Lung microvascular endothelial cell (primary cell): ENCODE data around the gene CD226. TPM values are rescaled to one million over a fixed set of nuclear protein-coding genes. Genes with fewer than 3 reads are reported as not detected.
"Not testable (repeated sequence)": the region's sequence is repeated elsewhere in the genome, so short reads cannot be mapped to it uniquely, and the experiment has no call there.

Source experiments
- DNase-seq, 2 donors: peaks; one replicate each; pipeline versions ENCODE4 v3.0.0 to v3.0.0-alpha.2; 2010; ENCODE audit warnings: low read depth in 2 of 2
- total RNA-seq: library from RNA; depleted of rRNA; stranded (reverse); fragments of >200 nt; gene quantifications from 2 replicates; pipeline ENCODE4 v1.2.1, GENCODE V29; 2014

The CD226 gene
- total RNA-seq, 1 donor from 2014 or later: 0.40 TPM

GRCh38 chr18:69956665-69957620, 9.3 kb upstream of the CD226 start:
- DNase-seq: no peak

- DNase-seq: no peak
Measured at GRCh38 chr18:69956057-69956456, 8.4 kb upstream of the CD226 start.

DNA sequence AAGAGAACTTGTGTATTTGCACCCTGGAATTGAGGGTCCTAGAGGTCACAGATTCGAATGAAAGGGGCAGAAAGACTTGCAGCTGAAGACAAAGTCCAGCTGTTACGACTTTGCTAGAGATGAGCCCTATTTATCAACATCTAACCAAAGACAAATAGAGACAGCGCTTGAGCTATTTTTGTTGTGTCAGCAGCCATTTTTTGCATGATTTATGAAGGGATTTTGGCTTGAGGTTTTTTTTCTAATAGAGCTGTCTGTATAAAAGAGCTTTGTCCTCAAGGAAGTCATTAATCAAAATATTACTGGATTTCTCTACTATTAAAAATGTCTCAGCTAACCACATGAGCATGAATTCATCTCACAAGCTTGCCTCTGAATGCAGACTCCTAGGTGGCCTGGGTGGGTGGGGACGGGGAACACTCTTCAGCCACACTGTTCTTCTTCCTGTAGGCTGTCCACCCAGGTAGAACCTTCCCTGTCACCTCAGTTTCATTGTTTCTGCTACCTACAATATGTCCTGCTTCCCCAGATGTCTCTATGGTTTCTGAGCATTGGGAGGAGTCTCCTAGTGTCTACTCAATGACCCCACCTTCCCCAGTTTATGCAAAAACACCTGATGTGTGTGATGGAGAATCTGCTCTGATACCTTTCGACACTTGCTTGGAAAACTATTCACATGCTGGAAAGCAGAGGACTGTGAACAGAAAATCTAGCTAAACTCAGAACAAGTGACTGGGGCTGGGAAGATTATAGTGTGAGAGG, 7.2 kb upstream of the CD226 start:
- no peak for DNase-seq

- no peak for DNase-seq
Measured at GRCh38 chr18:69953191-69953590, 5.5 kb upstream of the CD226 start.

- peak; percentile 15 to 84 for DNase-seq
Measured at GRCh38 chr18:69951182-69951581, 3.5 kb upstream of the CD226 start.

DNA sequence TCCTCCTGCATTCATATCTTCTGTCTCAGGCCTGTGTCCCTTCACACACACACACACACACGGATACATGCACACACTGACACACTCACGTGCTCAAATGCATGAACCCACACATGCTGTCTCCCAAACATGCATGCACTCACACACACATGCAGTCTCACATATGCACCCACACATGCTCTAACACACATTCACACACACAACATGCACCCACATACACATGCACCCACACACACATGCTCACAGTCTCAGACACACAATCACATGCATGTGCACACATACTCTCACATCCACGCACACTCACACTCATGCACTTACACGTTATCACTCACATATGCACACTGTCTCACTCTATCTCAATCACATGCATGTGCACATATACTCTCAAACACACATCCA, 1.9 kb upstream of the CD226 start:
- no peak for DNase-seq

- DNase-seq: peak; percentile 36 to 69
Measured at GRCh38 chr18:69948919-69949537, 1.4 kb upstream of the CD226 start.

- no peak for DNase-seq
Measured at GRCh38 chr18:69948256-69948655, 583 bp upstream of the CD226 start.

- DNase-seq: no peak
Measured at GRCh38 chr18:69946608-69947155, 991 bp downstream of the CD226 start.

GRCh38 chr18:69945220-69946114, 2.2 kb downstream of the CD226 start:
- no peak for DNase-seq

GRCh38 chr18:69944436-69944835, 3.2 kb downstream of the CD226 start:
- peak in 1 of 2 donors; percentile 26 for DNase-seq

- peak in 1 of 2 donors; percentile 11 for DNase-seq
Measured at GRCh38 chr18:69943021-69943420, 4.7 kb downstream of the CD226 start.

GRCh38 chr18:69941183-69941582, 6.5 kb downstream of the CD226 start:
- DNase-seq: no peak

GRCh38 chr18:69939812-69940211, 7.9 kb downstream of the CD226 start:
- not testable (repeated sequence) for DNase-seq

DNA sequence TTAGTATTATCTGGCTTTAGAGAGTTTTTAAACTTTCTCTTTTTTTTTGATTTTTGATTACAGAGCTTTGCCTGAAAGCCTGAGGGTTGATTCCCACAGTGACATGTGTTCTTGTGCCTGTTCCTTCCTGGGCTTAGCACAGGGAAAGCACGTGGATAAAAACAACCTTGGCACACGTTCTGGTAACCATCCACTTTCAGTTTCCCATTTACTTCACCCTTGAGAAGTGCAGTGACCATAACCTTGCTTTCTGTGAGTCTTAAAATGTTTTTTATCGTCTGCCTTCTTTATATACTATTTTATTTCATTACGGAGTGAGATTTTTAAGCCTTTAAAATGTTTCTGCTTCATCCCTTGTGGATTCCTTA, 11.5 kb downstream of the CD226 start:
- DNase-seq: peak in 1 of 2 donors; percentile 22

GRCh38 chr18:69935319-69936190, 12.1 kb downstream of the CD226 start:
- DNase-seq: no peak

GRCh38 chr18:69934601-69935265, 12.9 kb downstream of the CD226 start:
- DNase-seq: no peak

- no peak for DNase-seq
Measured at GRCh38 chr18:69929041-69929774, 18.5 kb downstream of the CD226 start.
